Activated CD4-positive, CD25-positive, alpha-beta regulatory T cell treated with anti-CD3 and anti-CD28 coated beads, Interleukin-2, amount 50 U/mL, for 72 hours (primary cell): ENCODE measurements around the gene APOBEC3F.

Experiments
- DNase-seq: peaks from one replicate; pipeline ENCODE4 v3.0.0; 2021

APOBEC3F gene

DNA sequence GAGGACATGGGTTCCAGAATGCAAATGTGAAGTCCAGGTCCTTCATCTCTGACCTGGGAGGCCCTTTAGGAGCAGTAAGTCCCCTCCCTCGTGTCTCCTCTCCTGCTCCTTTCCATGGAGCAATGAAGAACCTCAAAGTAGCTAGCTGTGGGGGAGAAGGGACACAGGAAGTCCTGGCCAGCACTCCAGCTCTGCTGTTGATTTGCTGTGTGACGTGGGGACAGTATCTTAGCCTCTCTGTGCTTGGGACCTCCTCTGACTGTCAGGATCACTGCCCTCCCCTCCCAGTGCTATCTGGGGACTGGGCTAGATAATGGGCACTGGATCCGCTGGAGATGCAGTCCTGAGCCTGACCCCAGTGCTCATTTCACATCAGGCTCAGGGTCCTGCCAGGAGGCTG is 55.3 kb downstream of the APOBEC3F start:
- no peak for DNase-seq

DNA sequence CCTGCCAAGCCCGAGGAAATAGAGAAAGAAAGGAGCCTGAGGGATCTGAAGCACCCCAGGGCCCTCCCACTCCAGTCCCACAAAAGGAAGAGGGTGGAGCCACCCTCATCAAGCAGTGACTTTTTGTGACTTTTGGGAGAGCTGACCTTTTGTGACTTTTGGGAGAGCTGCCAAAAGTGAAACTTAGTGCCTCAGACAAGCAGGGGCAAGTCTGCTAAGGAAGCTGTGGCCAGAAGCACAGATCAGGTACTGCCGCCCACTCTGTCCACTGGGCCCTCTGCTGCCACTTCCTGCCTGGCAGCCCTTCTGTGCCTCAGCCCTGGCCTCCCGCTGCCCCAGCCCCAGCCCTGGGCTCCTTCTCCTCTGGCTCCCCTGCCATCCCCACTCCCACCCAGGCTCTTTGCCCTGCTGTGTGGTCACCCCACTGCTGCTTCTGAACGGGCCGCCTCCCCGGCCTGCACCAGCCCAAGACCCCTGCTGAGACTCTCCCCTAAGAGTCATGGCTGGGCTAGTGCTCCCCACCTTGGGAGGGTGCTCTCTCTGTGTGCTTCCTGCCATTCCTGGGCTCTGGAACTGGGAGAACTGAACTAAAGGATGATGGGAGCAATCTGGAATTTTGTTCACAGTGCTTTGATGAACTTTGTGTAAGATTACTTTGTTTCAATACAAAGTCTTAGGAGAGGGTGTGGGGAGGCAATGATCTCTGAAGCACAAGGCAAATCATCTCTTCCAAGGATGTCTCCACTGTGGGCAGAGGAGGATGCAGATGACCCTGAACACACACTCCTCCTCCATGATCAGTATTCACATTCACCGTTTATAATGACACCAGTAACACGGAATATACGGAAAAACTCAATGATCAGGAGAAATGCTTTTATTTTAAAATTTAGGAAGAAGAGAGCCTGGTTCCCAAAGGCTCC is 56.7 kb downstream of the APOBEC3F start, which contains the start of gene APOBEC3H:
Gene APOBEC3H (plus strand): TSS at position 147 of the 923 bp plus-strand sequence. CDS start 3,035 bp downstream, outside the sequence.
- peak; percentile 56 for DNase-seq

DNA sequence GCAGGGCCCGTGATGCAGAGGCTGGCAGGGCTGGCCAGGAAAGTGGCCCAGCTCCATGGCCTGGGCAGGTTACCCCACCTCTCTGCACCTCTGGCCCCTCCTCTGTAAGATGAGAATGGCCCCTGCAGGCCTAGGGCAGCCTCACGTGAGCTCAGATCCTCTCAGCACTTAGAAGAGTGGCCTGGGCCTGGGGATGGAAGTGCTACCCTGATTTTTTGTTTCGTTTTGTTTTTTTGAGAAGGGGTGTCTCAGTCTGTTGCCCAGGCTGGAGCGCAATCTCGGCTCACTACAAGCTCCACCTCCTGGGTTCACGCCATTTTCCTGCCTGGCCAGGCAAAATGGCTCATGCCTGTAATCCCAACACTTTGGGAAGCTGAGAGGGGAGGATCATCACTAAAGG is 57.4 kb downstream of the APOBEC3F start:
- DNase-seq: no peak

DNA sequence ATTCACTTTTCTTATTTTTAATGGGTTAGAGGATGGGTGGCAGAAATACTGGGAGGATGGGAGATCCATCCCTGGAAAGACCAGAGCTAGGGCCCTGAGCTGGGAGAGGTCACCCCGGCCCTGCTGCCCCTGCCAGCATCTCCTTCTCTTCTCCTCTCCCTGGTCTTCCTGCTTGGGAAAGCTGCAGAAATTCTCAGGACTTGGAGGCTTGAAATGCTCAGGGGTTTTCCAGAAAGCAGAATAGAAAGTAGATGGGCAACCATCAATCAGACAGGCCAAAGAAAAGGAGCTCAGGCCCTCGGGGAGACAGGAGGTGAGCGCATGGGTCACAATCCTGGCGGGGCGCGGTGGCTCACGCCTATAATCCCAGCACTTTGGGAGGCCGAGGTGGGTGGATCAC is 57.9 kb downstream of the APOBEC3F start:
- DNase-seq: no peak

DNA sequence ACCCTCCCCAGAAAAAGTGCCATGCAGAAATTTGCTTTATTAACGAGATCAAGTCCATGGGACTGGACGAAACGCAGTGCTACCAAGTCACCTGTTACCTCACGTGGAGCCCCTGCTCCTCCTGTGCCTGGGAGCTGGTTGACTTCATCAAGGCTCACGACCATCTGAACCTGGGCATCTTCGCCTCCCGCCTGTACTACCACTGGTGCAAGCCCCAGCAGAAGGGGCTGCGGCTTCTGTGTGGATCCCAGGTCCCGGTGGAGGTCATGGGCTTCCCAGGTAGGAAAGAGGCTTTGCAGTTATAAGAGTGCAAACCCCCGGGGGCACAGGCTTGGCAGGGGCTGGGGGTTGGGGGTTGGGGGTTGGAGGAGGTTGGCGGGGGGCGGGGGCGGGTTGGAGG is 60.6 kb downstream of the APOBEC3F start:
- no peak for DNase-seq

DNA sequence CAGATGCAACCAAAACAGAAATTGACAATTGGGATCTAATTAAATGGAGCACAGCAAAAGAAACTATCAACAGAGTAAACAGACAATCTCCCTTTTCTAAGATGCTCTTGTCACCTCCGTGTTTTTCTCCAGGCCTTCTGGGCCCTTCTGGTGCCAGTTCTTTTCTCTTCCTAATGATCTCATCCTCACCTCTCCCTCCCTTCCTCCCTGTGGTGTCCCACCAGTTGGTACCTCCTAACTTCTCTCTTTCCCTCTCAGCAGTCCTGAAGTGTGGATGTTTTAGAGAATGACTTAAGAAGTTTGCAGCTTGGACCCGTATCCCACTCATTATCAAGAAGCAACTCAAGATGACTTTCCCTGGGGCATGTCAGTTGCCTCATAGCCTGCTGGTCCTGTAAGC is 62.8 kb downstream of the APOBEC3F start:
- DNase-seq: no peak
